Hepatocyte (in vitro differentiated cells): ENCODE results near the gene EPHB2. TPM values are rescaled to one million over a fixed set of nuclear protein-coding genes. Genes with fewer than 3 reads are reported as not detected.

Experiments used
- DNase-seq: peaks from one replicate; pipeline ENCODE4 v3.0.0-alpha.2; 2016; ENCODE audit warnings: low spot score
- H2AFZ ChIP-seq: fragments of 200-600 bp; sonication (generic); 2 replicates; pipeline ENCODE4 v1.6.0; 2016; ENCODE audit warnings: antibody characterized with exemption, mild to moderate bottlenecking
- H3K27ac ChIP-seq: fragments of 200-600 bp; sonication (generic); 2 replicates; pipeline ENCODE4 v1.5.1; 2016; ENCODE audit warnings: mild to moderate bottlenecking
- H3K27me3 ChIP-seq: fragments of 200-600 bp; sonication (generic); 2 replicates; pipeline ENCODE4 v1.6.1; 2016
- H3K36me3 ChIP-seq: fragments of 200-600 bp; sonication (generic); replicated peaks from 2 replicates; pipeline ENCODE4 v1.5.1; 2016; ENCODE audit warnings: low read depth; ENCODE audit not compliant: insufficient read depth
- H3K4me1 ChIP-seq: fragments of 200-600 bp; sonication (generic); 2 replicates; pipeline ENCODE4 v1.5.1; 2016; ENCODE audit warnings: mild to moderate bottlenecking, moderate library complexity; ENCODE audit not compliant: insufficient read depth
- H3K4me2 ChIP-seq: fragments of 200-600 bp; sonication (generic); 2 replicates; pipeline ENCODE4 v1.6.0; 2016
- H3K4me3 ChIP-seq: fragments of 200-600 bp; sonication (generic); 2 replicates; pipeline ENCODE4 v1.5.1; 2016; ENCODE audit warnings: mild to moderate bottlenecking
- H3K79me2 ChIP-seq: fragments of 200-600 bp; sonication (generic); 2 replicates; pipeline ENCODE4 v1.6.0; 2017; ENCODE audit warnings: mild to moderate bottlenecking
- H3K9me2 ChIP-seq: fragments of 200-600 bp; sonication (generic); replicated peaks from 2 replicates; pipeline ENCODE4 v1.6.0; 2017; ENCODE audit warnings: mild to moderate bottlenecking; ENCODE audit not compliant: insufficient read depth
- H3K9me3 ChIP-seq: fragments of 200-600 bp; sonication (generic); 2 replicates; pipeline ENCODE4 v1.5.1; 2016; ENCODE audit warnings: low read depth, mild to moderate bottlenecking
- H4K20me1 ChIP-seq: fragments of 200-600 bp; sonication (generic); 2 replicates; pipeline ENCODE4 v1.6.0; 2016; ENCODE audit warnings: mild to moderate bottlenecking; ENCODE audit not compliant: insufficient read depth, poor library complexity, severe bottlenecking
- CTCF ChIP-seq: fragments of 200-600 bp; sonication (generic); IDR thresholded peaks from 2 replicates; pipeline ENCODE4 v1.5.1; 2016; ENCODE audit warnings: antibody characterized with exemption, mild to moderate bottlenecking; ENCODE audit not compliant: poor library complexity
- EZH2 ChIP-seq: fragments of 200-600 bp; sonication (generic); IDR thresholded peaks from 2 replicates; pipeline ENCODE4 v1.6.1; 2016; ENCODE audit warnings: antibody characterized with exemption, mild to moderate bottlenecking, borderline replicate concordance
- EZH2phosphoT487 ChIP-seq: fragments of 200-600 bp; sonication (generic); IDR thresholded peaks from one replicate; pipeline ENCODE4 v1.6.1; 2018; ENCODE audit warnings: antibody characterized with exemption, mild to moderate bottlenecking, low read depth, moderate library complexity; ENCODE audit not compliant: unreplicated experiment, severe bottlenecking
- WGBS: methylation state at CpG from one replicate; pipeline ENCODE4 v1.1.6; 2016; ENCODE audit warnings: low lambda C conversion rate; ENCODE audit errors: missing lambda C conversion rate; 5-methylcytosine and 5-hydroxymethylcytosine counted together
- microRNA-seq: library from miRNA; unstranded; fragments of <30 nt; microRNA quantifications from one replicate; pipeline ENCODE4, GENCODE V29; 2017
- polyA plus RNA-seq: library from polyadenylated mRNA; unstranded; fragments of >200 nt; fragmentation: Nextera tagmentation; extraction: Ambion mirVana; gene quantifications from 2 replicates; pipeline ENCODE4 v1.2.1, GENCODE V29; 2016
- small RNA-seq: library from RNA; depleted of rRNA; stranded (forward); fragments of <200 nt; gene quantifications from one replicate; pipeline ENCODE3, GENCODE V24; 2014
- total RNA-seq: library from RNA; depleted of rRNA; stranded (reverse); fragments of >200 nt; gene quantifications from 2 replicates; pipeline ENCODE4 v1.2.3, GENCODE V29; 2014

Gene EPHB2
- total and polyA plus RNA-seq, 2 experiments from 2014 or later, result 17.2 to 18.3 TPM

GRCh38 chr1:22967833-22968232 lies 257.2 kb downstream of the EPHB2 start:
- no peak overlapping the region for H3K4me3 ChIP-seq
- no peaks in the 10 kb centered on the region for H3K9me3 ChIP-seq
- H3K9me2 ChIP-seq, result no peaks in the 10 kb centered on the region
- no peak for TF ChIP-seq EZH2
- no peak for TF ChIP-seq EZH2phosphoT487
- TF ChIP-seq CTCF, result no peak
- H3K4me2 ChIP-seq, result no peak overlapping the region
- H2AFZ ChIP-seq, result no peak overlapping the region
- H3K4me1 ChIP-seq, result no peaks in the 10 kb centered on the region
- no peaks in the 10 kb centered on the region for H4K20me1 ChIP-seq
- H3K27me3 ChIP-seq, result no peaks in the 10 kb centered on the region
- DNase-seq, result no peak
- WGBS, result 65% methylated on average over 2 of the region's 2 CpGs
- H3K79me2 ChIP-seq, result no peaks in the 10 kb centered on the region
- no peak overlapping the region for H3K27ac ChIP-seq
- no peaks in the 10 kb centered on the region for H3K36me3 ChIP-seq

- no peaks in the 10 kb centered on the region for H3K27me3 ChIP-seq
- no peak overlapping the region for H3K4me3 ChIP-seq
- TF ChIP-seq EZH2, result no peak
- no peak overlapping the region for H2AFZ ChIP-seq
- peak overlapping the region; percentile 16 for H3K4me2 ChIP-seq
- H3K9me2 ChIP-seq, result no peaks in the 10 kb centered on the region
- H4K20me1 ChIP-seq, result no peaks in the 10 kb centered on the region
- 51% methylated on average over 5 of the region's 5 CpGs for WGBS
- H3K4me1 ChIP-seq, result no peaks in the 10 kb centered on the region
- H3K36me3 ChIP-seq, result no peaks in the 10 kb centered on the region
- no peak overlapping the region for H3K27ac ChIP-seq
- H3K79me2 ChIP-seq, result no peaks in the 10 kb centered on the region
- DNase-seq, result peak; percentile 81
- no peaks in the 10 kb centered on the region for H3K9me3 ChIP-seq
These were observed 258.7 kb downstream of the EPHB2 start for GRCh38 chr1:22969304-22969709.

- Histone ChIP-seq H3K27me3 (no peaks in the 10 kb centered on the region), H3K36me3 (no peaks in the 10 kb centered on the region), H3K4me1 (no peaks in the 10 kb centered on the region), H3K9me2 (no peaks in the 10 kb centered on the region), H3K27ac (no peak overlapping the region), H3K4me3 (no peak overlapping the region), H4K20me1 (no peaks in the 10 kb centered on the region), H3K79me2 (no peaks in the 10 kb centered on the region), H3K4me2 (no peak overlapping the region), H3K9me3 (no peaks in the 10 kb centered on the region), H2AFZ (no peak overlapping the region)
- 94% methylated on average over 2 of the region's 2 CpGs for WGBS
- TF ChIP-seq EZH2 (no peak), EZH2phosphoT487 (no peak), CTCF (no peak)
- DNase-seq, result no peak
These were observed 259.5 kb downstream of the EPHB2 start for GRCh38 chr1:22970096-22970495.

Small RNA genes lying within 50 kb of the gene (microRNA-seq; reads per million reads assigned to microRNA genes)
- gene MIR4253 (not detected), gene MIR4684 (not detected)

Small RNA genes lying within 50 kb of the gene (small RNA-seq; reads per million reads assigned to genes)
- gene MIR4253 (not detected), gene MIR4684 (not detected)

Other genes starting within 250 kb of the EPHB2 start
- gene EPHA8, start 147.3 kb upstream of the EPHB2 start, total RNA-seq, result not detected in 2 replicates
- not detected in 2 replicates for gene EPHA8, start 147.3 kb upstream of the EPHB2 start, polyA plus RNA-seq
- gene C1QA, start 74.2 kb upstream of the EPHB2 start, total RNA-seq, result 5.4 and 5.9 TPM in 2 replicates
- gene C1QA, start 74.2 kb upstream of the EPHB2 start, polyA plus RNA-seq, result 7.8 and 9.5 TPM in 2 replicates
- 4.1 and 6.6 TPM in 2 replicates for gene C1QC, start 67.2 kb upstream of the EPHB2 start, total RNA-seq
- 9.2 and 13.4 TPM in 2 replicates for gene C1QC, start 67.2 kb upstream of the EPHB2 start, polyA plus RNA-seq
- gene C1QB, start 57.6 kb upstream of the EPHB2 start, total RNA-seq, result 7.9 and 10.3 TPM in 2 replicates
- 11.9 and 18.0 TPM in 2 replicates for gene C1QB, start 57.6 kb upstream of the EPHB2 start, polyA plus RNA-seq